GM18909 (cell line): Measurements from ENCODE around the gene MED13L.
A peak's percentile ranks its signal among the peaks of the same experiment; 100 is the strongest.

Source experiments
- ATAC-seq: cut with Tn5 transposase; IDR thresholded peaks from one replicate; pipeline ENCODE4 v1.9.1; 2021; ENCODE audit warnings: mild to moderate bottlenecking; ENCODE audit not compliant: unreplicated experiment, poor library complexity

MED13L gene

DNA sequence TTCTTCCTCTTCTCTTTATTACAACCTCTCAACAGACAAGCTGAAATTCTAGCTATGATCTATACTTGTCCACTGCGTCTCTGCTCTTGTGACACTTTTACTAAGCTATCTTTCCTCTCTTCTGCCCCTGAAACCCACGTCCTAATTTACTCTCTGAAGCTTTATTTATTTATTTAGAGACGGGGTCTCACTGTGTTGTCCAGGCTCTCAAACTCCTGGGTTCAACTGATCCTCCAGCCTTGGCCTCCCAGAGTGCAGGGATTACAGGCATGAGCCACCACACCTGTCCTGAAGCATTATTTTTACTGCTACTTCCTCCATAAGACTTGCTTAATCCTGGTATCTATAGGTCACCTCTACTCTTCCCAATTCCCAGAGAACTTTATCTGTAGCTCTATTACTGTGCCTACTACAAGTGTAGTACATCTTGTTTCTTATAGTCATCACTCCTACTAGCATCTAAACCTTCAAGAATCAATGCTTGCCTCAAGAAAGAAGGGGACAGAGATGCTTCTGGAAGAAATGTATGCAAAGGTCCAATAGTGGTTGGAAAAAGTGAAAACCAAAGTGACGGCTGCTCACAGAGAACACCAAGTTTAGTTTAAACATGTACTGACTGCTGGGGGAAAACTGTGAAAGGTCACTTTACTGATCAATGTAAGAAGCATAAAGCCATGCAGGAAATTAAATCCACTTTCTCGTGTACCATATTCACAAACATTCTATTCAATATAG lies 61.3 kb downstream of the MED13L start:
- no peak for ATAC-seq

- no peak for ATAC-seq
Measured at GRCh38 chr12:116215023-116215422, 62.5 kb downstream of the MED13L start.

DNA sequence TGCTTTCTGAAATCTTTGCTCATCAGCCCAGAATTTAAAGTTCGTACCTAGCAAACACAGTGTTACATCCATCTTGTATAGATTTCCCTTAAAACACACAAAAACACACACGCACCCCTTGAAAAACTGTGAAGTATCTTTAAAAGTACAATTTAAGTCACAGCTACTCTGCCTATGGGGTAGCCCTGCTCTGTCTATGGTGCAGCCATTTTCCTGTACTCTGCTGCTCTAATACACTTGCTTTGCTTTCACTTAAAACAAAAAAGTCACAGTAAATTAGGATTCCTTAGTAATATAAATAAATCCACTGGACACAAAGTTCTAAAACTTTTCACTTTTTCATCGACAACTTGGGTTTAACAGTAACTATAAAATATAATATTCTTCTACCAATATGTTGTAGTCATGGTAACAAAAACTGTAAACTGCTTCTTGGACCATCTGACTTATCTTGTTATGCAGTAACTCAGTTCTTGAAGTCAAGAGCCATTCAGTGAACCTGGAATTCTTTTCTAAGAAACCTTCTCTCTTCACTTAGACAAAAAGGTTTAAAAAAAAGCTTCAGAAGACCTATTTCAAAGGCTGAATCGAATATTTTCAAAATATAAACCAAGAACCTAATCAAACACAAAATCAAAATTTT lies 63.5 kb downstream of the MED13L start:
- no peak for ATAC-seq

DNA sequence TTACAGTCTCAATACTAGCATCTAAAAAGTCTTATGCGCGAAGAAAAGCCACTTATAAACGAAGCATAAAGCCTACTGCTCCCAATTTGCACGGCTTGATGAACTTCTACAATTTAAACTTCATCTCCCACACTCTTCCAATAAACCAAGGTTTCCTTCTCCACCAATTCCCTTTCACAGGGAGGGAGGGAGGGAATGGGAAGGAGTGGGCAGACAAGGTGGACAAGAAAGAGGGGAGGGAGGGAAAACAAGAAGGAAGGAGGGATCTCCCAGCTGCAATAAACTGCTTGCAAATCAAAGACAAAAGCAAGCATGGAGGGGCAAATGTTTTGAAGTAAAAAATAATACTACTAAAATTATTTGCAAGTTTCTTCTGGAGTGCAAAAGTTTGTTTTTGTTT lies 64.5 kb downstream of the MED13L start:
- no peak for ATAC-seq

DNA sequence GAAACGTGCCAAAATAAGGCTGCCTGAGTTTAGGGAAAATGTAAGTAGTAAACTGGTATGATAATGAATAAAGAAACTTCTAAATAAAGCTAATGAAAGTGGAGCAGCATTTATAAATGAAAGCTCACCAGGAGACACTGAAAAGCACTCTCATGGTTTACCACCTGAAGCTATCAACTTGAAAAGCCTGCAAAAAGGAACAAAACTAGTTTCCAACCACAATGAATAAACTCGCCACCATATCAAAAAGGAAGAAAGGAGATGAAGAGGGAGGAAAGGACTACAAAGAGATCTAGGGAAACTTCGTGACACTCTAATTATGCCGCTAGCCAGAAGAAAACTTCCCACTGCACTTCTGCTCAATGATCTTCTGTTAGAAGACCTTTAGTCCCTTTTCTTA lies 66.7 kb downstream of the MED13L start:
- ATAC-seq = no peak

DNA sequence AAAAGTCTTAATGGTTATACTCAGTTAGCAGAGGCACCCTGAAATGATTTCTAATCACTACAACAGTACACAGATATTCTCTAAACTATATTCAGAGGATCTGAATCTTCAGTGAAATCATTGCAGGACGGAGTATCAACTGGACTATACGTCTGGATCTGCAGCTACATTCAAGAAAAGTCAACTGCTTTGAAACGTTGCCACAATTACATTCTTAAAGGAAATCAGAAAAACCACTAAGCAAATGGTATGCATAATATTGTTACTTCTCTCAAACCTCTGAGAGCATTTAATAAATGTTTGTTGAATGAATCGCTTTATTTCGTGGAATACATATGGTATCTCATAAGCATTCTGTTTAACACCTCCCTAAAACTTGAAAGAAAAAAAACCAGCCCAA lies 67.4 kb downstream of the MED13L start:
- no peak for ATAC-seq

GRCh38 chr12:116209503-116209902 lies 68.0 kb downstream of the MED13L start:
- ATAC-seq = no peak

GRCh38 chr12:116207274-116207673 lies 70.2 kb downstream of the MED13L start:
- no peak for ATAC-seq

GRCh38 chr12:116206828-116207227 lies 70.7 kb downstream of the MED13L start:
- ATAC-seq = no peak

DNA sequence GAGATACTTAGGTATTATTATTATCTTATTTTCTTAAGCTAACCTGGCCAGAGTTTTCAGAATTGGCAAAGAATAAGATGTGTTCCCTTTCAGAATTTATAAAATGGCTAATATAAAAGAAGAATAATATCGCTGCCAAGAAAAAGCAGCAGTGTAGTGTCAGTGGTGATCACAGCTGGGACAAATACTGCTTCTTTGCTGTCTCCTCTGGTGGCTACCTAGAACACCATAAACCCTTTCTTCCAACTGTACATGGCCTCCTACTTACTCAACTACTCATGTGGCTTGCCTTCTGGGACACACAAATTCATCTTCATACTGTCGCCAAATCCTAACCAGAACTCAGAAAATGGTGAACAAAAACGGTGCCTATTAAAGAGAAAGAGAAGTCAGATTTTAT lies 72.7 kb downstream of the MED13L start:
- ATAC-seq = no peak

- ATAC-seq = no peak
Measured at GRCh38 chr12:116204169-116204568, 73.3 kb downstream of the MED13L start.

GRCh38 chr12:116202940-116203339 lies 74.6 kb downstream of the MED13L start:
- no peak for ATAC-seq

DNA sequence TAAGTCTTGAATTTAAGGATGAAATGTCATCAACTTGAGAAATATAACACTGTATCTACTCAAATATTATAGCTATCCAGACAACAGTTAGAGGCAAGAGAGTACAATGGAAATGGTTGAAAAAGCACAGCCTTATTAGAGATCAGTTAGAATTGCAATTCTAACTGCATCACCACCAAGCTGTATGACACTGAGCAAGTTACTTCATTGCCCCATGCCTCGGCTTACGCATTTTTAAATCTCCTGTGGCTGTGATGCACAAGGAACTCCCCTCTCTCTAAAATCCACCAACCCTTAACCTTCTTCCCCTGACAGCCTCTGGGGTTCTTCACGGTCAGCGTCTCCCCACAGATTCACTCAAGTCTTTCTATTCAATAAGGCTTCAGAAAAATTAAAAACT lies 75.1 kb downstream of the MED13L start:
- no peak for ATAC-seq

DNA sequence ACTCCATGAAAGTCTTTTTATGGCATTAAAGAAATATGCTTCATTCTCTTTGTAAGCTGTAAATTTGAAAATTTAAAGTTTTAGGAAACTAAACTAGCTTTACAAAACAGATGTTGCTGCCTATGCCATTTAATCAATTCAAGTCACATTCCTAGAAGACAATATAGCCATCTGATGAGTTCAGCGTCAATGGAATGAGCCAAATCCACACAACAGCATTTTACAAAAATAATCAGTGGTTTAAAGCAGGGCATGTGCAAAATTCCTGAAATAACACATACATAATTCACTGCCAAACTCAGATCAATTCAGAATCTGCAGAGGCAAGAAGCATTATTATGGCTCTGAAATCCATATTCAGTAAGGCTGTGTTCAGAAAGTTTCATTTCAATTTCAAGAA lies 75.6 kb downstream of the MED13L start:
- no peak for ATAC-seq

GRCh38 chr12:116201359-116201758 lies 76.1 kb downstream of the MED13L start:
- ATAC-seq = no peak

DNA sequence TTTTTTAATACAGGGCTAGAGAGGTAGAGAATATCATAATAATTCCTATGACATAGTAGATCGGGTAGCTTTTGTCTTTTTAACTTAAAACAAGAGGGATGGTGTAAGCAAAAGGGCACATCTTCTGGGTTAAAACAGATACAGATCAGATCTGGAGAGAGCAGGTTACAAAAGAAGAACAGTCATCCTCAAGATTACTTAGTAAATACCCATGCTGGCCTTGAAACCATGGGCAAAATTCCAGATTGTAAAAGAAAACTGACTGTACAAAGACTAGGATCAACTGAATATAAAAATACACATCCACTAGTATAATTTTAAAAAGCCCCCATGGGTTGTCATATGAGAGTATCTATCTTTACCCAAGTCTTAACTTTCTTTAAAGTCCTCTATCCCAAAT lies 76.7 kb downstream of the MED13L start:
- ATAC-seq = no peak

- ATAC-seq = no peak
Measured at GRCh38 chr12:116199160-116199706, 78.3 kb downstream of the MED13L start.

DNA sequence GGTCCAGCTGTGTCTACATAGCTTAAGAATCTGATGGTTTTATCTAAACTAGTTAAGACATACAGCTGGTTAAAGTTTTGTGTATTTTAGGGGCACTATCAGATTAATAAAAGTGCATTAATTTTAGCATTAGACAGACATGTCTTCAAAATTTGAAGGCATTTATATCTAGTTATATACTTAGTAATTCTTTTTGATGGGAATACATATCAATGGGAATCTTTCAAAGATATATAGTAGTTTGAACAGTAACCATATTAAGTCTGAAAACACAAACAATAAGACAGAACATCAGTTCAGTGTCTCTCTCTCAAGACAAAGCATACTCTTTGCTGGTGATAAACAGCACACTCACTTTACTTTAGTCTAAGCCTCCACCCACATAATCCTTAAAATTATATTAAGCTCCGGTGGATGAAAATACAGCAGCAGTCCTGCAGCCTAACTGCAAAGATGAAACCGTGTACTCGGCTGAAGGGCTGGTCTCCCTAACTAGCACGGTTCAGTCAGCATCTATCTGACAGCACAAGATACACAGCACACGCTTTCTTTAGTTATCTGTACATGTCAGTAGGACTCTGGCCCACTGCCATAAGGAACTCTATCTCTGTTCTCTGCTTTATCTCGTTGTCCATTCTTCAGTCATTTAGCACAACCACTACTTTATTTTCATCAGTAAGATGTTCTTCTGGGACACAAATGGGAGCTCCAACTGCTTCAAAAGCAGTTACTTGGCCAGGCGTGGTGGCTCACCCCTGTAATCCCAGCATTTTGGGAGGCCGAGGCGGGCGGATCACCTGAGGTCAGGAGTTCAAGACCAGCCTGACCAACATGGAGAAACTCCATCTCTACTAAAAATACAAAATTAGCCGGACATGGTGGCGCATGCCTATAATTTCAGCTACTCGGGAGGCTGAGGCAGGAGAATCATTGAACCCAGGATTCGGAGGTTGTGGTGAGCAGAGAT lies 80.5 kb downstream of the MED13L start:
- no peak for ATAC-seq

DNA sequence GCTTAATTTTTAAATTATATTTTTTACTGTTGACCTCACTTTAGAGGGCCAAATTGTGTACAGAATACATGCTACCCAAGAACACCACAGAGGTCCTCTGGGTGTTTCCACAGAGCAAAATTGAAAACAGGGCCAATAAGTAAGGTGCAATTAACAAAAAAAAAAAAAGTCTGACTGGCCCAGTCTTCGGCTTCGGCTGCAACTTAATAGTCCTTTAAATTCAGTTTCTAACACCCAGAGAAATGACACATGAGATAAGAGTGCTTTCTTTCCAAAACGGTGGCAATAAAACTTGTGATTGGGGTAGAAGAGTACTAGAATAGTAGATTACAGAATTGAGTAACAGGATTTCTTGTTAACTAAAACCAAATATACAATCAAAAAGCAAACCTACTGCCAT lies 81.3 kb downstream of the MED13L start:
- no peak for ATAC-seq

- peak; percentile 83 for ATAC-seq
Measured at GRCh38 chr12:116194935-116195431, 82.5 kb downstream of the MED13L start.

DNA sequence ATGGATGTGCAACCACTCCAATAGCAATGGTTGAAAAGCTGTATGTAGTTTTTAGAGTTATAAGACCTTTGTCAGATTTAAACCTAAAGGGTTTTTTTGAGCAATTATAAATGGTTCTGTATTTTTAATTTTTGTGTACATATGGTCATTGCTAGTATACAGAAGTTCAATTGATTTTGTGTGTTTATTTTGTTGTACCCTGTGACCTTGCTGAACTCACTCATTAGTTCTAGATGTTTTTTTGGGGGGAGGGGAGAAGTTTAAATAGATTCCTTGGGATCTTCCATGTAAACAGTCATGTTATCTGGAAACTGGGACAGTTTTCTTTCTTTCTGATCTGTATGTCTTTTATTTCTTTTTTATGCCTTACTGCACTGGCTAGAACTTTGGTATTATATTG lies 87.8 kb downstream of the MED13L start:
- ATAC-seq = no peak
